ENCODE results near the gene NINJ1. TPM values are rescaled to one million over a fixed set of nuclear protein-coding genes. Genes with fewer than 3 reads are reported as not detected.

NINJ1 gene
- total RNA-seq, 4 donors from 2014 or later, result 29.5 to 67.7 (median 38.5) TPM

GRCh38 chr9:93130861-93131481 is 3.1 kb downstream of the NINJ1 start:
- DNase-seq, result peak; percentile 44
- Histone ChIP-seq H3K27me3 (no peaks in the 10 kb centered on the region), H3K4me1 (peaks cover 51 to 87% (median 76%) of the 10 kb centered on the region in 4 donors), H3K27ac (peak overlapping the region; percentile 95 to 100 (median 96)), H3K36me3 (no peaks in the 10 kb centered on the region), H3K9me3 (no peaks in the 10 kb centered on the region), H3K4me3 (no peak overlapping the region)
- WGBS, 2 donors (ENCODE audit: low coverage in 1 of 2), result 80% methylated on average over 14 of the region's 15 CpGs; no CpG with 5 or more reads in 1 of the 2 donors
- TF ChIP-seq POLR2A (IDR thresholded peaks at IDR 0.05) (no peak), EP300 (IDR thresholded peaks at IDR 0.05; ENCODE audit: low read depth) (no peak), CTCF (IDR thresholded peaks at IDR 0.05) (no peak), POLR2AphosphoS5 (IDR thresholded peaks at IDR 0.05) (peak in 2 of 3 donors; percentile 8 to 33)
- in situ Hi-C loops (cut with MboI; ENCODE audit: low pct_ligation_motif_present in 1 of 4, low pct_unique_long_range_greater_than_20kb in 1 of 4, low sequenced_read_pairs in 3 of 4) (no loop called here), intact Hi-C loops (cut with DNase I; ENCODE audit: low total_unique reads) (no loop called here)

- H3K4me3 ChIP-seq, result no peak overlapping the region
- in situ Hi-C loops (cut with MboI; ENCODE audit: low pct_ligation_motif_present in 1 of 4, low pct_unique_long_range_greater_than_20kb in 1 of 4, low sequenced_read_pairs in 3 of 4), result no loop called here
- peak overlapping the region; percentile 95 to 100 (median 96) for H3K27ac ChIP-seq
Measured at GRCh38 chr9:93129691-93130500, 4.2 kb downstream of the NINJ1 start.

GRCh38 chr9:93129286-93129685 is 4.8 kb downstream of the NINJ1 start:
- peak; percentile 20 for DNase-seq

More at GRCh38 chr9:93129691-93130500, 4.2 kb downstream of the NINJ1 start:
- WGBS, 2 donors (ENCODE audit: low coverage in 1 of 2), result 78% methylated on average over 9 of the region's 11 CpGs; no CpG with 5 or more reads in 1 of the 2 donors
- intact Hi-C loops (cut with DNase I; ENCODE audit: low total_unique reads), result no loop called here
- no peaks in the 10 kb centered on the region for H3K9me3 ChIP-seq
- DNase-seq, result peak; percentile 12
- peaks cover 44 to 80% (median 67%) of the 10 kb centered on the region in 4 donors for H3K4me1 ChIP-seq
- H3K36me3 ChIP-seq, result no peaks in the 10 kb centered on the region
- TF ChIP-seq POLR2A (IDR thresholded peaks at IDR 0.05) (no peak), EP300 (IDR thresholded peaks at IDR 0.05; ENCODE audit: low read depth) (no peak), POLR2AphosphoS5 (IDR thresholded peaks at IDR 0.05) (peak in 1 of 3 donors; percentile 3), CTCF (IDR thresholded peaks at IDR 0.05) (no peak)
- H3K27me3 ChIP-seq, result no peaks in the 10 kb centered on the region

More at GRCh38 chr9:93129286-93129685, 4.8 kb downstream of the NINJ1 start:
- Histone ChIP-seq H3K36me3 (peaks cover 0 to 4% (median 0%) of the 10 kb centered on the region in 4 donors), H3K9me3 (no peaks in the 10 kb centered on the region), H3K27ac (peak overlapping the region; percentile 95 to 100 (median 96)), H3K27me3 (no peaks in the 10 kb centered on the region), H3K4me3 (no peak overlapping the region), H3K4me1 (peaks cover 41 to 75% (median 62%) of the 10 kb centered on the region in 4 donors)
- in situ Hi-C loops (cut with MboI; ENCODE audit: low pct_ligation_motif_present in 1 of 4, low pct_unique_long_range_greater_than_20kb in 1 of 4, low sequenced_read_pairs in 3 of 4) (no loop called here), intact Hi-C loops (cut with DNase I; ENCODE audit: low total_unique reads) (no loop called here)
- 72% methylated on average over 8 of the region's 8 CpGs; no CpG with 5 or more reads in 1 of the 2 donors for WGBS, 2 donors (ENCODE audit: low coverage in 1 of 2)
- peak; percentile 13 to 25 (median 18) for TF ChIP-seq POLR2AphosphoS5 (IDR thresholded peaks at IDR 0.05)
- TF ChIP-seq EP300 (IDR thresholded peaks at IDR 0.05; ENCODE audit: low read depth), result no peak
- TF ChIP-seq POLR2A (IDR thresholded peaks at IDR 0.05), result no peak
- TF ChIP-seq CTCF (IDR thresholded peaks at IDR 0.05), result no peak
